Measurements from ENCODE around the gene SH3PXD2A.

- TF ChIP-seq GATA2 (IDR thresholded peaks at IDR 0.05; ENCODE audit: low read depth, low read length), result no peak
- TF ChIP-seq GATA3 (IDR thresholded peaks at IDR 0.05; ENCODE audit: low read depth, low read length), result no peak
Observed at GRCh38 chr10:103877861-103878260, 22.5 kb upstream of the SH3PXD2A start.

Measured in SH-SY5Y (cell line).